Vagina (tissue), 2 donors: ENCODE data around the gene PRTN3.

Experiments
- POLR2A ChIP-seq, 2 donors: fragments of 450-650 bp; IDR thresholded peaks; one replicate each; pipeline ENCODE4 v1.6.1; 2017; ENCODE audit warnings: antibody characterized with exemption in 2 of 2, mild to moderate bottlenecking in 2 of 2, moderate library complexity in 2 of 2
- POLR2AphosphoS5 ChIP-seq, 2 donors: sonication (generic); formaldehyde crosslinking; IDR thresholded peaks; one replicate each; pipeline ENCODE4 v1.9.0; 2017; ENCODE audit warnings: antibody characterized with exemption in 2 of 2, mild to moderate bottlenecking in 2 of 2, low read depth in 1 of 2; ENCODE audit not compliant: insufficient read depth in 1 of 2
- TF ChIP-seq, protein P1 (sequence below), 3 experiments: fragments of 450-650 bp in 2 of 3; fragments of 200-600 bp in 1 of 3; sonication (generic) in 1 of 3; IDR thresholded peaks; one replicate each; pipeline ENCODE4 v1.5.1; 2017 to 2019; ENCODE audit warnings: antibody characterized with exemption in 3 of 3, mild to moderate bottlenecking in 2 of 3, moderate library complexity in 2 of 3

DNA sequence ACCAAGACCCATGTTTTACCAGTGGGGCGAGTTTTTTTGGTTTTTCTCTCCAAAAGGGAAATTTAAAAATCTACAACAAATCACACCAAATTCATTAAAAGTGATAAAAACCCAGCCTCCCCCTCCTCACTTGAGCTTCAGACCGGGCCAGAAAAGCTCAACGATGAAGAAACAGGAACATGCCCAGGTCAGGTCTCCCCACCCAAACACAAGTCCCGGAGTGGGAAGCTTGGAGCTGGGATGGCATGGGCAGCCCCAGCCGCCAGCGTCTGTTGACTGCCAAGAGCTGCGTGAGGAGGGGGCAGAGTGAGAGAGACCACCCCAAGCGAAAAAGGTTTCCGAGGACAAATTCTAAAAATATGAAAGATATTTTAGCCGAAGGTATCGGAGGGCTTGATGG is 56.2 kb downstream of the PRTN3 start:
- TF ChIP-seq POLR2A (IDR thresholded peaks at IDR 0.05) (no peak), POLR2AphosphoS5 (IDR thresholded peaks at IDR 0.05; ENCODE audit: insufficient read depth in 1 of 2, low read depth in 1 of 2) (no peak)
- TF ChIP-seq, protein P1, sequence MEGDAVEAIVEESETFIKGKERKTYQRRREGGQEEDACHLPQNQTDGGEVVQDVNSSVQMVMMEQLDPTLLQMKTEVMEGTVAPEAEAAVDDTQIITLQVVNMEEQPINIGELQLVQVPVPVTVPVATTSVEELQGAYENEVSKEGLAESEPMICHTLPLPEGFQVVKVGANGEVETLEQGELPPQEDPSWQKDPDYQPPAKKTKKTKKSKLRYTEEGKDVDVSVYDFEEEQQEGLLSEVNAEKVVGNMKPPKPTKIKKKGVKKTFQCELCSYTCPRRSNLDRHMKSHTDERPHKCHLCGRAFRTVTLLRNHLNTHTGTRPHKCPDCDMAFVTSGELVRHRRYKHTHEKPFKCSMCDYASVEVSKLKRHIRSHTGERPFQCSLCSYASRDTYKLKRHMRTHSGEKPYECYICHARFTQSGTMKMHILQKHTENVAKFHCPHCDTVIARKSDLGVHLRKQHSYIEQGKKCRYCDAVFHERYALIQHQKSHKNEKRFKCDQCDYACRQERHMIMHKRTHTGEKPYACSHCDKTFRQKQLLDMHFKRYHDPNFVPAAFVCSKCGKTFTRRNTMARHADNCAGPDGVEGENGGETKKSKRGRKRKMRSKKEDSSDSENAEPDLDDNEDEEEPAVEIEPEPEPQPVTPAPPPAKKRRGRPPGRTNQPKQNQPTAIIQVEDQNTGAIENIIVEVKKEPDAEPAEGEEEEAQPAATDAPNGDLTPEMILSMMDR (IDR thresholded peaks at IDR 0.05) = no peak
